ENCODE data around the gene TRIM44.

DNA sequence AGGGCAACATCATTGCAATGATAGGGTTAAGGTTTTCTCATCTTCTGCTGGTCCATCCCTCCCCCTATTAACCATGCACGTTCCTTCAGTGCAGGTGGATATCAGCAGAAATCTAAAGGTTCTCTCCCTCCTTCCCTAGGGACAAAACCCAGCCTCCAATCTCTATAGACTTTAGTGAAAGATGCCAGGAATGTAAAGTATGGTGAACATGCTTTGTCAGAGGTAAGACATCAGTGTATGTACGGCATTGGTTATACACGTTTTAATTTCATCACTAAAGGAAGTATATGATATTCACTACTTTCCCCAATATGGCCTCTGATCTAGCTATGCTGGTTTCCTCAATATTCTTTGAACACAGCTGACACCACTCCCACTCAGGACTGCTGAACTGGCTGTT lies 200.1 kb downstream of the TRIM44 start:
- TF ChIP-seq, protein P1, sequence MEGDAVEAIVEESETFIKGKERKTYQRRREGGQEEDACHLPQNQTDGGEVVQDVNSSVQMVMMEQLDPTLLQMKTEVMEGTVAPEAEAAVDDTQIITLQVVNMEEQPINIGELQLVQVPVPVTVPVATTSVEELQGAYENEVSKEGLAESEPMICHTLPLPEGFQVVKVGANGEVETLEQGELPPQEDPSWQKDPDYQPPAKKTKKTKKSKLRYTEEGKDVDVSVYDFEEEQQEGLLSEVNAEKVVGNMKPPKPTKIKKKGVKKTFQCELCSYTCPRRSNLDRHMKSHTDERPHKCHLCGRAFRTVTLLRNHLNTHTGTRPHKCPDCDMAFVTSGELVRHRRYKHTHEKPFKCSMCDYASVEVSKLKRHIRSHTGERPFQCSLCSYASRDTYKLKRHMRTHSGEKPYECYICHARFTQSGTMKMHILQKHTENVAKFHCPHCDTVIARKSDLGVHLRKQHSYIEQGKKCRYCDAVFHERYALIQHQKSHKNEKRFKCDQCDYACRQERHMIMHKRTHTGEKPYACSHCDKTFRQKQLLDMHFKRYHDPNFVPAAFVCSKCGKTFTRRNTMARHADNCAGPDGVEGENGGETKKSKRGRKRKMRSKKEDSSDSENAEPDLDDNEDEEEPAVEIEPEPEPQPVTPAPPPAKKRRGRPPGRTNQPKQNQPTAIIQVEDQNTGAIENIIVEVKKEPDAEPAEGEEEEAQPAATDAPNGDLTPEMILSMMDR (IDR thresholded peaks at IDR 0.05): no peak
- TF ChIP-seq POLR2A (IDR thresholded peaks at IDR 0.05): no peak

Measured in testis (tissue), 2 donors.